Gastroesophageal sphincter (tissue), 4 donors: ENCODE measurements around the gene STAT1. TPM values are rescaled to one million over a fixed set of nuclear protein-coding genes. Genes with fewer than 3 reads are reported as not detected.

Experiments
- ATAC-seq: fragments of 150-250 bp; one replicate; pipeline ENCODE4 v1.9.1; 2016; ENCODE audit warnings: mild to moderate bottlenecking, moderate library complexity
- H3K27ac ChIP-seq, 4 donors: fragments of 200-600 bp; sonication (generic) in 3 of 4; 1 replicate in 3 of 4; 2 replicates in 1 of 4; pipeline ENCODE4 v1.5.1; 2016 to 2019
- H3K27me3 ChIP-seq: fragments of 200-600 bp; sonication (generic); one replicate; pipeline ENCODE4 v1.5.1; 2019
- H3K36me3 ChIP-seq, 2 donors: fragments of 200-600 bp; sonication (generic); one replicate each; pipeline ENCODE4 v1.5.1; 2019; ENCODE audit warnings: control low read depth in 1 of 2
- H3K4me1 ChIP-seq, 3 donors: fragments of 200-600 bp; sonication (generic); 1 replicate in 2 of 3; 2 replicates in 1 of 3; pipeline ENCODE4 v1.5.1; 2016 to 2019; ENCODE audit warnings: control low read depth in 2 of 3
- H3K4me3 ChIP-seq, 2 donors: fragments of 200-600 bp; sonication (generic); one replicate each; pipeline ENCODE4 v1.5.1; 2019; ENCODE audit warnings: mild to moderate bottlenecking in 1 of 2, moderate library complexity in 1 of 2
- H3K9me3 ChIP-seq, 3 donors: fragments of 200-600 bp; sonication (generic); one replicate each; pipeline ENCODE4 v1.5.1; 2017 to 2019; ENCODE audit warnings: control low read depth in 2 of 3
- CTCF ChIP-seq, 4 experiments: fragments of 200-600 bp in 2 of 4; fragments of 450-650 bp in 2 of 4; sonication (generic) in 1 of 4; IDR thresholded peaks; one replicate each; pipeline ENCODE4 v1.5.1; 2017 to 2019; ENCODE audit warnings: antibody characterized with exemption in 4 of 4, mild to moderate bottlenecking in 2 of 4, moderate library complexity in 2 of 4
- EP300 ChIP-seq: sonication (generic); formaldehyde crosslinking; IDR thresholded peaks from one replicate; pipeline ENCODE4 v1.6.1; 2017; ENCODE audit warnings: antibody characterized with exemption, mild to moderate bottlenecking
- POLR2A ChIP-seq, 2 donors: fragments of 450-650 bp; IDR thresholded peaks; one replicate each; pipeline ENCODE4 v1.6.1; 2017; ENCODE audit warnings: antibody characterized with exemption in 2 of 2, mild to moderate bottlenecking in 2 of 2, moderate library complexity in 1 of 2
- POLR2AphosphoS5 ChIP-seq: sonication (generic); formaldehyde crosslinking; IDR thresholded peaks from one replicate; pipeline ENCODE4 v1.6.1; 2017; ENCODE audit warnings: antibody characterized with exemption
- WGBS, 2 donors: methylation state at CpG; one replicate each; pipeline ENCODE4 v1.1.5; 2018; ENCODE audit warnings: low coverage in 1 of 2; 5-methylcytosine and 5-hydroxymethylcytosine counted together
- total RNA-seq, 4 donors: library from RNA; depleted of rRNA; stranded (reverse); fragments of >200 nt; gene quantifications; one replicate each; pipeline ENCODE4 v1.1.0, GENCODE V29; 2016

The STAT1 gene
- total RNA-seq, 4 donors from 2014 or later, result 47.0 to 59.9 (median 53.5) TPM

GRCh38 chr2:190935054-190935453 lies 78.9 kb downstream of the STAT1 start:
- H3K9me3 ChIP-seq, result no peaks in the 10 kb centered on the region
- H3K4me1 ChIP-seq, result peaks cover under 1 to 27% (median 3%) of the 10 kb centered on the region in 3 donors
- ATAC-seq, result no peak
- H3K27me3 ChIP-seq, result no peaks in the 10 kb centered on the region
- H3K27ac ChIP-seq, result no peak overlapping the region
- peaks cover 0 to 15% of the 10 kb centered on the region in 2 donors for H3K36me3 ChIP-seq
- TF ChIP-seq EP300 (no peak), POLR2A (IDR thresholded peaks at IDR 0.05) (no peak), POLR2AphosphoS5 (no peak), CTCF (IDR thresholded peaks at IDR 0.05) (no peak)
- no peak overlapping the region for H3K4me3 ChIP-seq

GRCh38 chr2:190933361-190933760 lies 80.6 kb downstream of the STAT1 start:
- no peaks in the 10 kb centered on the region for H3K9me3 ChIP-seq
- no peak overlapping the region for H3K27ac ChIP-seq
- peaks cover 0 to 12% (median 0%) of the 10 kb centered on the region in 3 donors for H3K4me1 ChIP-seq
- H3K4me3 ChIP-seq, result no peak overlapping the region
- H3K36me3 ChIP-seq, result peaks cover 0 to 28% of the 10 kb centered on the region in 2 donors
- no peak for ATAC-seq
- TF ChIP-seq POLR2AphosphoS5 (no peak), POLR2A (IDR thresholded peaks at IDR 0.05) (no peak), CTCF (IDR thresholded peaks at IDR 0.05) (no peak), EP300 (no peak)
- H3K27me3 ChIP-seq, result no peaks in the 10 kb centered on the region

- H3K4me1 ChIP-seq, result peaks cover 0 to 6% (median 0%) of the 10 kb centered on the region in 3 donors
- no peak overlapping the region for H3K4me3 ChIP-seq
- no peak for TF ChIP-seq POLR2AphosphoS5
- no peak for TF ChIP-seq CTCF (IDR thresholded peaks at IDR 0.05)
- peaks cover 0 to 31% of the 10 kb centered on the region in 2 donors for H3K36me3 ChIP-seq
- H3K9me3 ChIP-seq, result no peaks in the 10 kb centered on the region
- 70 to 79% methylated on average over 1 of the region's 1 CpG for WGBS, 2 donors
- H3K27ac ChIP-seq, result no peak overlapping the region
- H3K27me3 ChIP-seq, result no peaks in the 10 kb centered on the region
- no peak for ATAC-seq
Measured at GRCh38 chr2:190932514-190932913, 81.5 kb downstream of the STAT1 start.

GRCh38 chr2:190930411-190930810 lies 83.6 kb downstream of the STAT1 start:
- TF ChIP-seq CTCF (IDR thresholded peaks at IDR 0.05) (no peak), POLR2AphosphoS5 (no peak)
- ATAC-seq, result no peak
- Histone ChIP-seq H3K27me3 (no peaks in the 10 kb centered on the region), H3K27ac (no peak overlapping the region), H3K4me3 (no peak overlapping the region), H3K9me3 (no peaks in the 10 kb centered on the region), H3K36me3 (peaks cover 0 to 52% of the 10 kb centered on the region in 2 donors), H3K4me1 (no peaks in the 10 kb centered on the region)
- whole genome bisulfite sequencing, 2 donors, result 79 to 80% methylated on average over 3 of the region's 3 CpGs

DNA sequence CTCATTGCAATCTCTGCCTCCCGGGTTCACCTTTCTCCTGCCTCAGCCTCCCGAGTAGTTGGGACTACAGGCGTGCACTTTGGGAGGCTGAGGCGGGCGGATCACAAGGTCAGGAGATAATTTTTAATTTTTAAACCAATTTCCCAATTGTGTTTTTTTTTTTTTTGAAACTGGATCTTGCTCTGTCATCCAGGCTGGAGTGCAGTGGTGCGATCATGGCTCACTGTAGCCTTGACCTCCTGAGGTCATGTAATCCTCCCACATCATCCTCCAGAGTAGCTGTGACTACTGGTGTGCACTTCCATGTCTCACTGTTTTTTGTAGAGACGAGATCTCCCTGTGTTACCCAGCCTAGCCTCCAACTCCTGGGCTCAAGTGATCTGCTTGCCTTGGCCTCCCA lies 84.1 kb downstream of the STAT1 start:
- no peak for ATAC-seq
- no peak overlapping the region for H3K27ac ChIP-seq
- TF ChIP-seq POLR2AphosphoS5 (no peak), CTCF (IDR thresholded peaks at IDR 0.05) (no peak)
- H3K4me3 ChIP-seq, result no peak overlapping the region
- 94 to 97% methylated on average over 5 to 6 of the region's 7 CpGs for WGBS, 2 donors
- H3K9me3 ChIP-seq, result no peaks in the 10 kb centered on the region
- no peaks in the 10 kb centered on the region for H3K4me1 ChIP-seq
- peaks cover 0 to 56% of the 10 kb centered on the region in 2 donors for H3K36me3 ChIP-seq
- H3K27me3 ChIP-seq, result no peaks in the 10 kb centered on the region
